H1 (cell line): Measurements from ENCODE around the gene MACROD1. TPM values are rescaled to one million over a fixed set of nuclear protein-coding genes. Genes with fewer than 3 reads are reported as not detected.
A peak's percentile ranks its signal among the peaks of the same experiment; 100 is the strongest.

Experiments used
- CTCF ChIA-PET: fragments of 300-600 bp; sonication (Branson Sonifier 250); formaldehyde crosslinking; loops from one replicate; lab custom pipeline; 2021; ENCODE audit not compliant: partially characterized antibody; lab: Charles Lee
- POLR2A ChIA-PET: fragments of 300-600 bp; sonication (Branson Sonifier 250); formaldehyde crosslinking; loops from one replicate; lab custom pipeline; 2021; ENCODE audit warnings: inconsistent platforms; ENCODE audit not compliant: partially characterized antibody; lab: Charles Lee
- DNase-seq, 2 experiments: peaks; one replicate each; pipeline versions ENCODE4 v3.0.0 to v3.0.0-alpha.2; 2010 to 2022; ENCODE audit warnings: low spot score in 2 of 2, low read depth in 1 of 2, mixed read lengths in 1 of 2
- FAIRE-seq: peaks from 2 replicates; lab custom pipeline; 2011; peaks lifted over from hg19 to GRCh38; lab: Jason Lieb, UNC
- H2AFZ ChIP-seq: 2 replicates; pipeline ENCODE4 v1.8.1; 2012; ENCODE audit warnings: low read length, inconsistent platforms
- H2AK5ac ChIP-seq: 2 replicates; pipeline ENCODE4 v1.6.1; 2013; ENCODE audit warnings: low read depth, low read length
- H2BK120ac ChIP-seq: replicated peaks from 2 replicates; pipeline ENCODE3; 2013; ENCODE audit warnings: low read depth, low read length, inconsistent platforms
- H2BK12ac ChIP-seq: 2 replicates; pipeline ENCODE4 v1.6.1; 2013; ENCODE audit warnings: low read depth, low read length
- H2BK15ac ChIP-seq: 2 replicates; pipeline ENCODE4 v1.6.1; 2013; ENCODE audit warnings: low read length
- H2BK20ac ChIP-seq: 2 replicates; pipeline ENCODE4 v1.6.1; 2013; ENCODE audit warnings: low read length
- H2BK5ac ChIP-seq: 2 replicates; pipeline ENCODE4 v1.6.1; 2013; ENCODE audit warnings: low read depth, low read length
- H3K14ac ChIP-seq: 2 replicates; pipeline ENCODE4 v1.6.1; 2013; ENCODE audit warnings: inconsistent platforms; ENCODE audit not compliant: insufficient read length
- H3K18ac ChIP-seq: 2 replicates; pipeline ENCODE4 v1.6.1; 2013; ENCODE audit warnings: low read length; ENCODE audit errors: extremely low read depth
- H3K23ac ChIP-seq: 2 replicates; pipeline ENCODE4 v1.6.1; 2013; ENCODE audit warnings: inconsistent platforms; ENCODE audit not compliant: insufficient read length
- H3K23me2 ChIP-seq: 2 replicates; pipeline ENCODE4 v1.6.1; 2013; ENCODE audit warnings: low read depth, low read length
- H3K27ac ChIP-seq: 2 replicates; pipeline ENCODE4 v1.6.1; 2011; ENCODE audit warnings: low read depth, low read length, inconsistent platforms
- H3K27me3 ChIP-seq, 4 experiments: replicated peaks in 1 of 4; 1 replicate in 1 of 4; 2 replicates in 3 of 4; pipeline versions ENCODE4 v1.6.1 to v1.8.1; 2011 to 2013; ENCODE audit warnings: low read length in 3 of 4, mild to moderate bottlenecking in 3 of 4, inconsistent platforms in 2 of 4, mixed read lengths in 2 of 4, moderate library complexity in 1 of 4; ENCODE audit not compliant: control insufficient read depth in 3 of 4, insufficient read depth in 3 of 4; ENCODE audit errors: extremely low read depth in 1 of 4
- H3K36me3 ChIP-seq, 4 experiments: 2 replicates each; pipeline versions ENCODE4 v1.6.1 to v1.8.1; 2011 to 2013; ENCODE audit warnings: mild to moderate bottlenecking in 4 of 4, low read length in 3 of 4, moderate library complexity in 2 of 4, control low read depth in 1 of 4, inconsistent platforms in 1 of 4; ENCODE audit not compliant: insufficient read depth in 4 of 4, control insufficient read depth in 2 of 4
- H3K4ac ChIP-seq: replicated peaks from 2 replicates; pipeline ENCODE3; 2013; ENCODE audit warnings: low read length, low read depth, mixed read lengths, inconsistent platforms; ENCODE audit not compliant: insufficient read length
- H3K4me1 ChIP-seq, 4 experiments: replicated peaks in 1 of 4; 1 replicate in 1 of 4; 2 replicates in 3 of 4; pipeline versions ENCODE4 v1.6.1 to v1.8.1; 2011 to 2013; ENCODE audit warnings: low read length in 3 of 4, inconsistent platforms in 2 of 4, mixed read lengths in 1 of 4; ENCODE audit not compliant: insufficient read depth in 4 of 4, control insufficient read depth in 3 of 4
- H3K4me2 ChIP-seq, 2 experiments: 2 replicates each; pipeline versions ENCODE4 v1.6.1 to v1.8.1; 2011 to 2013; ENCODE audit warnings: low read depth in 2 of 2, low read length in 2 of 2, control low read depth in 1 of 2, inconsistent platforms in 1 of 2, mild to moderate bottlenecking in 1 of 2; ENCODE audit not compliant: insufficient read depth in 1 of 2
- H3K4me3 ChIP-seq, 4 experiments: fragments of 200-600, 300-600 bp in 1 of 4; sonication (generic), shearing (Covaris generic), sonication (Bioruptor Twin) in 1 of 4; 2 replicates each; pipeline versions ENCODE4 v1.5.1 to v1.8.1; 2011 to 2016; ENCODE audit warnings: low read length in 4 of 4, low read depth in 3 of 4, control low read depth in 2 of 4, inconsistent platforms in 2 of 4, mild to moderate bottlenecking in 2 of 4, mixed read lengths in 1 of 4, moderate library complexity in 1 of 4; ENCODE audit not compliant: insufficient read depth in 2 of 4; ENCODE audit errors: extremely low read depth in 1 of 4
- H3K56ac ChIP-seq: replicated peaks from 2 replicates; pipeline ENCODE3; 2013; ENCODE audit warnings: low read depth, mild to moderate bottlenecking, mixed read lengths, low read length, inconsistent platforms; ENCODE audit not compliant: insufficient read length
- H3K79me1 ChIP-seq: 2 replicates; pipeline ENCODE4 v1.6.1; 2013; ENCODE audit warnings: low read depth, low read length, control low read depth
- H3K79me2 ChIP-seq, 2 experiments: 2 replicates each; pipeline versions ENCODE4 v1.6.1 to v1.8.1; 2012 to 2013; ENCODE audit warnings: low read length in 2 of 2, mild to moderate bottlenecking in 2 of 2, inconsistent platforms in 1 of 2; ENCODE audit not compliant: insufficient read depth in 2 of 2, control insufficient read depth in 1 of 2
- H3K9ac ChIP-seq, 4 experiments: replicated peaks in 1 of 4; 1 replicate in 1 of 4; 2 replicates in 3 of 4; pipeline versions ENCODE4 v1.6.1 to v1.8.1; 2011 to 2013; ENCODE audit warnings: low read depth in 3 of 4, low read length in 3 of 4, control low read depth in 2 of 4, mild to moderate bottlenecking in 2 of 4, moderate library complexity in 2 of 4, inconsistent platforms in 1 of 4; ENCODE audit errors: extremely low read depth in 1 of 4
- H3K9me3 ChIP-seq, 2 experiments: 2 replicates each; pipeline versions ENCODE4 v1.6.1 to v1.8.1; 2012 to 2013; ENCODE audit warnings: mild to moderate bottlenecking in 2 of 2, moderate library complexity in 2 of 2, control low read depth in 1 of 2, inconsistent platforms in 1 of 2, low read depth in 1 of 2, low read length in 1 of 2, mixed read lengths in 1 of 2; ENCODE audit not compliant: insufficient read depth in 2 of 2
- H4K20me1 ChIP-seq, 2 experiments: replicated peaks in 1 of 2; 2 replicates each; pipeline versions ENCODE3 to v1.8.1; 2011 to 2013; ENCODE audit warnings: inconsistent platforms in 2 of 2, low read length in 2 of 2, mild to moderate bottlenecking in 1 of 2; ENCODE audit not compliant: insufficient read depth in 2 of 2, control insufficient read depth in 1 of 2
- H4K5ac ChIP-seq: 2 replicates; pipeline ENCODE4 v1.6.1; 2013; ENCODE audit warnings: low read length, low read depth, mixed read lengths, inconsistent platforms; ENCODE audit not compliant: insufficient read length
- H4K8ac ChIP-seq: 2 replicates; pipeline ENCODE4 v1.8.0; 2013; ENCODE audit warnings: mild to moderate bottlenecking, moderate library complexity, low read length, inconsistent platforms; ENCODE audit not compliant: insufficient read depth; ENCODE audit errors: extremely low read depth
- H4K91ac ChIP-seq: replicated peaks from 2 replicates; pipeline ENCODE3; 2013; ENCODE audit warnings: low read length, mixed read lengths, inconsistent platforms; ENCODE audit not compliant: insufficient read length
- CTCF ChIP-seq, 3 experiments: IDR thresholded peaks; 1 replicate in 2 of 3; 2 replicates in 1 of 3; pipeline versions ENCODE4 v1.5.1 to v1.6.1; 2011; ENCODE audit warnings: low read length in 3 of 3, mild to moderate bottlenecking in 3 of 3, inconsistent platforms in 2 of 3, low read depth in 1 of 3, moderate library complexity in 1 of 3; ENCODE audit not compliant: insufficient read depth in 1 of 3; ENCODE audit errors: control extremely low read depth in 1 of 3
- GABPA ChIP-seq: IDR thresholded peaks from 2 replicates; pipeline ENCODE4 v1.6.1; 2011; ENCODE audit warnings: mild to moderate bottlenecking, low read length, moderate library complexity, borderline replicate concordance; ENCODE audit not compliant: insufficient read depth
- JUND ChIP-seq: IDR thresholded peaks from 2 replicates; pipeline ENCODE4 v1.6.1; 2011; ENCODE audit warnings: mild to moderate bottlenecking, improper control_type of control experiment, low read length
- RAD21 ChIP-seq, 2 experiments: IDR thresholded peaks in 1 of 2; conservative IDR thresholded peaks in 1 of 2; 2 replicates each; pipeline ENCODE4 v1.6.1; 2011; ENCODE audit warnings: low read depth in 2 of 2, low read length in 2 of 2, improper control_type of control experiment in 1 of 2, inconsistent platforms in 1 of 2, mild to moderate bottlenecking in 1 of 2, moderate library complexity in 1 of 2
- WGBS, 2 experiments: shearing (Covaris generic) in 1 of 2; methylation state at CpG; one replicate each; pipeline versions ENCODE4 v1.1.6 to v1.1.7; 2013 to 2015; ENCODE audit warnings: low lambda C conversion rate in 2 of 2, mixed read lengths in 2 of 2, inconsistent platforms in 1 of 2, low coverage in 1 of 2, missing lambda C conversion rate in 1 of 2; ENCODE audit not compliant: insufficient replicate concordance in 2 of 2, insufficient coverage in 1 of 2, insufficient read length in 1 of 2; ENCODE audit errors: extremely low coverage in 1 of 2, missing lambda C conversion rate in 1 of 2; 5-methylcytosine and 5-hydroxymethylcytosine counted together
- polyA plus RNA-seq, 7 experiments: library from polyadenylated mRNA; depleted of rRNA in 3 of 7; stranded (reverse) in 5 of 7; unstranded in 2 of 7; fragments of >200 nt in 5 of 7; fragments of 200-250 nt in 2 of 7; gene quantifications; 1 replicate in 5 of 7; 2 replicates in 1 of 7; 4 replicates in 1 of 7; pipeline versions ENCODE4 v1.2.1 to v1.2.3, GENCODE V29; 2011 to 2013; ENCODE audit warnings: missing spikeins in 2 of 7, mixed read lengths in 2 of 7
- total RNA-seq: library from RNA; stranded (reverse); fragmentation: NEBNext Ultra II Directional; extraction: Animal tissue kit (Norgen Biotek cat#: 25700); gene quantifications from 2 replicates; pipeline ENCODE4 v1.2.1, GENCODE V29; 2021

MACROD1 gene
- total and polyA plus RNA-seq, 2 of the 8 experiments (the other 6 are each of a cell fraction or from before 2014, with no cell fraction given), result 19.5 to 34.1 TPM

DNA sequence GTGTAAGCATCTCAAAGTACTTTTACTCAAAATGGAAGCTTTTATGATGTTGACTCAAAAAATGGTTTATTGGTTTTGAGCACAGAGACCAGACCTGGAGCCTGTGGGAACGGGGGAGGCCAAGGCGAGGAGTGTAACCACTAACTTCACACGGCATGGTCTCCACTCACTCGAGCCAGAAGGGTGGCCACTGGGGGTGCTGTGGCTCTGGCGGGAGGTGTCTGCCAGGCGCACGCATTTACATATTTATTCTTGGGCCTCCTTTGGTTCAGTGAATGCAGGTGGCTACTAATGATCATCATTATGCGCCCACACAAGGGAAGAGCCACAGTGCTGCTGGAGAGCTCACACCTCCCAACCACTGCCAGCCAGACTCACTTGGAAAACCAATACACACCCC, 65.6 kb downstream of the MACROD1 start:
- H3K27ac ChIP-seq, result no peak overlapping the region
- ChIA-PET CTCF (interaction anchor here (0.9 to 9.3 kb wide), 15 partner anchors 10 to 85 kb away, joined by 3 to 126 read pairs (median 4); no protein-coding TSS in a partner anchor), POLR2A (interaction anchor here (1.3 to 1.7 kb wide), 2 partner anchors 27 to 49 kb away, joined by 4 read pairs; no protein-coding TSS in a partner anchor)
- DNase-seq (no peak), FAIRE-seq (peak; percentile 69)
- TF ChIP-seq CTCF (IDR thresholded peaks at IDR 0.05; ENCODE audit: control extremely low read depth in 1 of 3, insufficient read depth in 1 of 3, low read depth in 1 of 3, low read length in 3 of 3) (peak; percentile 52 to 83 (median 68)), GABPA (0 out of 2 replicates have a peak, but pooled peaks have one; percentile 26), JUND (no peak), RAD21 (IDR thresholded peaks at IDR 0.05 in 1 of 2, conservative IDR thresholded peaks at IDR 0.05 in 1 of 2; ENCODE audit: low read depth in 2 of 2, low read length in 2 of 2) (peak; percentile 48 to 58)
- no peak overlapping the region for H3K4me2 ChIP-seq
- H4K8ac ChIP-seq, result no peak overlapping the region
- H3K9me3 ChIP-seq, result no peaks in the 10 kb centered on the region
- H2BK12ac ChIP-seq, result no peak overlapping the region
- H3K4me1 ChIP-seq, result no peaks in the 10 kb centered on the region; a peak in 3 of 7 replicates
- H4K5ac ChIP-seq, result no peak overlapping the region
- H3K79me1 ChIP-seq, result no peaks in the 10 kb centered on the region; the same call in 1 of the 2 replicates
- no peak overlapping the region for H3K56ac ChIP-seq
- H3K4ac ChIP-seq, result no peak overlapping the region
- no peak overlapping the region for H2BK15ac ChIP-seq
- H2BK20ac ChIP-seq, result no peak overlapping the region
- H2AFZ ChIP-seq, result no peak overlapping the region
- H3K23ac ChIP-seq, result no peak overlapping the region
- no peaks in the 10 kb centered on the region for H3K36me3 ChIP-seq
- peaks cover 10 to 42% of the 10 kb centered on the region in 2 experiments for H4K20me1 ChIP-seq
- H2BK5ac ChIP-seq, result no peak overlapping the region
- no peak overlapping the region for H3K14ac ChIP-seq
- H2BK120ac ChIP-seq, result no peak overlapping the region
- no peaks in the 10 kb centered on the region for H3K79me2 ChIP-seq
- H3K18ac ChIP-seq, result no peak overlapping the region
- H2AK5ac ChIP-seq, result no peak overlapping the region
- no peak overlapping the region for H3K4me3 ChIP-seq
- peaks cover 2 to 57% (median 37%) of the 10 kb centered on the region in 4 experiments for H3K27me3 ChIP-seq
- H4K91ac ChIP-seq, result no peak overlapping the region
- H3K23me2 ChIP-seq, result peaks cover 7% of the 10 kb centered on the region; the same call in 1 of the 2 replicates
- WGBS, 2 experiments, result 61% methylated on average over 8 of the region's 8 CpGs; no CpG with 5 or more reads in 1 of the 2 experiments
- no peak overlapping the region for H3K9ac ChIP-seq
